ENCODE measurements around the gene PGLYRP1.

PGLYRP1 gene

GRCh38 chr19:46058778-46059177 lies 35.9 kb upstream of the PGLYRP1 start:
- 0 out of 2 replicates have a peak, but pooled peaks cover 2% of the 10 kb centered on the region for H3K9me3 ChIP-seq (ENCODE audit: control insufficient read depth, insufficient read depth, low read depth, low read length)
- H3K27ac ChIP-seq (ENCODE audit: extremely low read depth, low read depth, low read length): no peak overlapping the region
- ChIA-PET POLR2A (no interaction called here), CTCF (interaction anchor here (1.5 to 7.1 kb wide), 4 partner anchors 18 to 48 kb away, joined by 4 to 39 read pairs (median 10); no protein-coding TSS in a partner anchor)
- no peaks in the 10 kb centered on the region for H3K36me3 ChIP-seq (ENCODE audit: control insufficient read depth in 2 of 2, insufficient read depth in 1 of 2, low read length in 2 of 2)
- H3K4me3 ChIP-seq (ENCODE audit: low read depth, low read length): no peak overlapping the region
- H3K4me1 ChIP-seq (ENCODE audit: control insufficient read depth, insufficient read depth, low read length): peaks cover 8% of the 10 kb centered on the region
- TF ChIP-seq, protein P1, sequence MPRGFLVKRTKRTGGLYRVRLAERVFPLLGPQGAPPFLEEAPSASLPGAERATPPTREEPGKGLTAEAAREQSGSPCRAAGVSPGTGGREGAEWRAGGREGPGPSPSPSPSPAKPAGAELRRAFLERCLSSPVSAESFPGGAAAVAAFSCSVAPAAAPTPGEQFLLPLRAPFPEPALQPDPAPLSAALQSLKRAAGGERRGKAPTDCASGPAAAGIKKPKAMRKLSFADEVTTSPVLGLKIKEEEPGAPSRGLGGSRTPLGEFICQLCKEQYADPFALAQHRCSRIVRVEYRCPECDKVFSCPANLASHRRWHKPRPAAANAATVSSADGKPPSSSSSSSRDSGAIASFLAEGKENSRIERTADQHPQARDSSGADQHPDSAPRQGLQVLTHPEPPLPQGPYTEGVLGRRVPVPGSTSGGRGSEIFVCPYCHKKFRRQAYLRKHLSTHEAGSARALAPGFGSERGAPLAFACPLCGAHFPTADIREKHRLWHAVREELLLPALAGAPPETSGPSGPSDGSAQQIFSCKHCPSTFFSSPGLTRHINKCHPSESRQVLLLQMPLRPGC (tag by site-specific recombination; IDR thresholded peaks at IDR 0.05): no peak
- TF ChIP-seq ZNF184 (tag by site-specific recombination; IDR thresholded peaks at IDR 0.05) (no peak), ZNF133 (tag by site-specific recombination; IDR thresholded peaks at IDR 0.05) (no peak), ZNF621 (tag by site-specific recombination; IDR thresholded peaks at IDR 0.05) (no peak), YY1 (tag by site-specific recombination; IDR thresholded peaks at IDR 0.05) (no peak), KLF7 (tag by site-specific recombination; IDR thresholded peaks at IDR 0.05; ENCODE audit: borderline replicate concordance) (no peak), ZNF830 (tag by site-specific recombination; IDR thresholded peaks at IDR 0.05; ENCODE audit: low read depth) (no peak), ZNF48 (tag by site-specific recombination; IDR thresholded peaks at IDR 0.05) (no peak), CTCF (tag by site-specific recombination; IDR thresholded peaks at IDR 0.05) (no peak), ZNF169 (tag by site-specific recombination; IDR thresholded peaks at IDR 0.05) (no peak), ZNF366 (tag by site-specific recombination; conservative IDR thresholded peaks at IDR 0.05) (no peak), RBAK (tag by site-specific recombination; IDR thresholded peaks at IDR 0.05) (no peak), GLIS1 (tag by site-specific recombination; IDR thresholded peaks at IDR 0.05) (no peak), IKZF3 (tag by site-specific recombination; IDR thresholded peaks at IDR 0.05) (no peak), TCF7L2 (IDR thresholded peaks at IDR 0.05; ENCODE audit: borderline replicate concordance, low read depth, low read length) (no peak), ZSCAN5A (tag by site-specific recombination; IDR thresholded peaks at IDR 0.05) (no peak), ZBTB7A (tag by site-specific recombination; IDR thresholded peaks at IDR 0.05; ENCODE audit: low read depth) (no peak), ZNF202 (tag by site-specific recombination; IDR thresholded peaks at IDR 0.05; ENCODE audit: borderline replicate concordance) (no peak)
- TF ChIP-seq, protein P2, sequence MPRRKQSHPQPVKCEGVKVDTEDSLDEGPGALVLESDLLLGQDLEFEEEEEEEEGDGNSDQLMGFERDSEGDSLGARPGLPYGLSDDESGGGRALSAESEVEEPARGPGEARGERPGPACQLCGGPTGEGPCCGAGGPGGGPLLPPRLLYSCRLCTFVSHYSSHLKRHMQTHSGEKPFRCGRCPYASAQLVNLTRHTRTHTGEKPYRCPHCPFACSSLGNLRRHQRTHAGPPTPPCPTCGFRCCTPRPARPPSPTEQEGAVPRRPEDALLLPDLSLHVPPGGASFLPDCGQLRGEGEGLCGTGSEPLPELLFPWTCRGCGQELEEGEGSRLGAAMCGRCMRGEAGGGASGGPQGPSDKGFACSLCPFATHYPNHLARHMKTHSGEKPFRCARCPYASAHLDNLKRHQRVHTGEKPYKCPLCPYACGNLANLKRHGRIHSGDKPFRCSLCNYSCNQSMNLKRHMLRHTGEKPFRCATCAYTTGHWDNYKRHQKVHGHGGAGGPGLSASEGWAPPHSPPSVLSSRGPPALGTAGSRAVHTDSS (tag by site-specific recombination; IDR thresholded peaks at IDR 0.05): no peak
- TF ChIP-seq, protein P3, sequence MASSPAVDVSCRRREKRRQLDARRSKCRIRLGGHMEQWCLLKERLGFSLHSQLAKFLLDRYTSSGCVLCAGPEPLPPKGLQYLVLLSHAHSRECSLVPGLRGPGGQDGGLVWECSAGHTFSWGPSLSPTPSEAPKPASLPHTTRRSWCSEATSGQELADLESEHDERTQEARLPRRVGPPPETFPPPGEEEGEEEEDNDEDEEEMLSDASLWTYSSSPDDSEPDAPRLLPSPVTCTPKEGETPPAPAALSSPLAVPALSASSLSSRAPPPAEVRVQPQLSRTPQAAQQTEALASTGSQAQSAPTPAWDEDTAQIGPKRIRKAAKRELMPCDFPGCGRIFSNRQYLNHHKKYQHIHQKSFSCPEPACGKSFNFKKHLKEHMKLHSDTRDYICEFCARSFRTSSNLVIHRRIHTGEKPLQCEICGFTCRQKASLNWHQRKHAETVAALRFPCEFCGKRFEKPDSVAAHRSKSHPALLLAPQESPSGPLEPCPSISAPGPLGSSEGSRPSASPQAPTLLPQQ (tag by site-specific recombination; IDR thresholded peaks at IDR 0.05): no peak

All from HEK293 (cell line).